Measurements from ENCODE around the gene SUCLG2. TPM values are rescaled to one million over a fixed set of nuclear protein-coding genes. Genes with fewer than 3 reads are reported as not detected.
"Not testable (repeated sequence)": the region's sequence is repeated elsewhere in the genome, so short reads cannot be mapped to it uniquely, and the experiment has no call there.

The SUCLG2 gene
- total RNA-seq, 1 experiment from 2014 or later = 59.4 TPM

- no peak overlapping the region for H3K27ac ChIP-seq
- no peaks in the 10 kb centered on the region for H3K27me3 ChIP-seq (ENCODE audit: insufficient read depth, low read depth)
- intact Hi-C loops (cut with micrococcal nuclease; ENCODE audit: unreplicated experiment) = no loop called here
- H3F3A ChIP-seq (ENCODE audit: insufficient read depth, low read depth) = no peaks in the 10 kb centered on the region
- no peaks in the 10 kb centered on the region for H4K20me1 ChIP-seq (ENCODE audit: insufficient read depth)
- H3K4me3 ChIP-seq = no peak overlapping the region
- CTCF ChIA-PET = no interaction called here
- POLR2A ChIA-PET (ENCODE audit: unreplicated experiment) = no interaction called here
- H3K79me2 ChIP-seq (ENCODE audit: low read depth) = no peaks in the 10 kb centered on the region
- no peak overlapping the region for H2AFZ ChIP-seq
- H3K4me1 ChIP-seq (replicated peaks; ENCODE audit: insufficient read depth) = no peaks in the 10 kb centered on the region
- H3K4me2 ChIP-seq = no peak overlapping the region
- no peak for DNase-seq
- H3K36me3 ChIP-seq (ENCODE audit: low read depth) = no peaks in the 10 kb centered on the region
- H3K9me3 ChIP-seq (ENCODE audit: insufficient read depth, low read depth) = no peaks in the 10 kb centered on the region
- no TSS peak for BruUV-seq (replicated peaks)
- no peaks in the 10 kb centered on the region for H3K9me2 ChIP-seq (ENCODE audit: insufficient read depth)
- no peak for TF ChIP-seq EZH2 (IDR thresholded peaks at IDR 0.05; ENCODE audit: low read depth)
These were observed 62.4 kb downstream of the SUCLG2 start for GRCh38 chr3:67592057-67592456.

- H3K27me3 ChIP-seq (ENCODE audit: insufficient read depth, low read depth) = no peaks in the 10 kb centered on the region
- H2AFZ ChIP-seq = no peak overlapping the region
- H3K4me3 ChIP-seq = no peak overlapping the region
- no peaks in the 10 kb centered on the region for H3K9me3 ChIP-seq (ENCODE audit: insufficient read depth, low read depth)
- TF ChIP-seq CTCF (conservative IDR thresholded peaks at IDR 0.05) (no peak), EZH2 (IDR thresholded peaks at IDR 0.05; ENCODE audit: low read depth) (no peak)
- ChIA-PET POLR2A (ENCODE audit: unreplicated experiment) (no interaction called here), CTCF (no interaction called here)
- H3K4me2 ChIP-seq = no peak overlapping the region
- DNase-seq = no peak
- H3K27ac ChIP-seq = no peak overlapping the region
- H3K79me2 ChIP-seq (ENCODE audit: low read depth) = no peaks in the 10 kb centered on the region
- no peaks in the 10 kb centered on the region for H3F3A ChIP-seq (ENCODE audit: insufficient read depth, low read depth)
- H4K20me1 ChIP-seq (ENCODE audit: insufficient read depth) = no peaks in the 10 kb centered on the region
- no peaks in the 10 kb centered on the region for H3K4me1 ChIP-seq (replicated peaks; ENCODE audit: insufficient read depth)
- H3K36me3 ChIP-seq (ENCODE audit: low read depth) = no peaks in the 10 kb centered on the region
- H3K9me2 ChIP-seq (ENCODE audit: insufficient read depth) = no peaks in the 10 kb centered on the region
- intact Hi-C loops (cut with micrococcal nuclease; ENCODE audit: unreplicated experiment) = no loop called here
- BruUV-seq (replicated peaks) = no TSS peak
These were observed 66.6 kb downstream of the SUCLG2 start for GRCh38 chr3:67587811-67588210.

- Histone ChIP-seq H3F3A (ENCODE audit: insufficient read depth, low read depth) (no peaks in the 10 kb centered on the region), H3K36me3 (ENCODE audit: low read depth) (no peaks in the 10 kb centered on the region), H3K4me2 (no peak overlapping the region), H3K79me2 (ENCODE audit: low read depth) (no peaks in the 10 kb centered on the region), H4K20me1 (ENCODE audit: insufficient read depth) (no peaks in the 10 kb centered on the region), H3K9me2 (ENCODE audit: insufficient read depth) (no peaks in the 10 kb centered on the region), H2AFZ (no peak overlapping the region), H3K27ac (no peak overlapping the region), H3K4me3 (no peak overlapping the region), H3K27me3 (ENCODE audit: insufficient read depth, low read depth) (no peaks in the 10 kb centered on the region), H3K9me3 (ENCODE audit: insufficient read depth, low read depth) (no peaks in the 10 kb centered on the region), H3K4me1 (replicated peaks; ENCODE audit: insufficient read depth) (no peaks in the 10 kb centered on the region)
- BruUV-seq (replicated peaks) = no TSS peak
- CTCF ChIA-PET = no interaction called here
- intact Hi-C loops (cut with micrococcal nuclease; ENCODE audit: unreplicated experiment) = no loop called here
- no peak for TF ChIP-seq EZH2 (IDR thresholded peaks at IDR 0.05; ENCODE audit: low read depth)
- TF ChIP-seq CTCF (conservative IDR thresholded peaks at IDR 0.05) = no peak
- POLR2A ChIA-PET (ENCODE audit: unreplicated experiment) = no interaction called here
- no peak for DNase-seq
These were observed 67.1 kb downstream of the SUCLG2 start for GRCh38 chr3:67587301-67587700.

- H3K36me3 ChIP-seq (ENCODE audit: low read depth); DNase-seq; CTCF ChIA-PET; H3K9me2 ChIP-seq (ENCODE audit: insufficient read depth); H3K4me1 ChIP-seq (replicated peaks; ENCODE audit: insufficient read depth); H3K4me2 ChIP-seq; H2AFZ ChIP-seq; BruUV-seq (replicated peaks); H3K4me3 ChIP-seq; H3F3A ChIP-seq (ENCODE audit: insufficient read depth, low read depth); H3K9me3 ChIP-seq (ENCODE audit: insufficient read depth, low read depth); intact Hi-C loops (cut with micrococcal nuclease; ENCODE audit: unreplicated experiment); H3K27ac ChIP-seq; H3K27me3 ChIP-seq (ENCODE audit: insufficient read depth, low read depth); H3K79me2 ChIP-seq (ENCODE audit: low read depth); POLR2A ChIA-PET (ENCODE audit: unreplicated experiment); H4K20me1 ChIP-seq (ENCODE audit: insufficient read depth): not testable (repeated sequence)
These were observed 69.8 kb downstream of the SUCLG2 start for GRCh38 chr3:67584608-67585007.
